GDM1 (cell line): ENCODE results near the gene VWA8.
"Not testable (repeated sequence)": the region's sequence is repeated elsewhere in the genome, so short reads cannot be mapped to it uniquely, and the experiment has no call there.

Experiments used
- DNase-seq: peaks from one replicate; lab custom pipeline; 2025; lab: John Stamatoyannopoulos, UW

VWA8 gene

GRCh38 chr13:41588448-41588847 lies 372.5 kb downstream of the VWA8 start:
- DNase-seq, result no peak

- DNase-seq, result no peak
These were observed 373.4 kb downstream of the VWA8 start for GRCh38 chr13:41587490-41587889.

DNA sequence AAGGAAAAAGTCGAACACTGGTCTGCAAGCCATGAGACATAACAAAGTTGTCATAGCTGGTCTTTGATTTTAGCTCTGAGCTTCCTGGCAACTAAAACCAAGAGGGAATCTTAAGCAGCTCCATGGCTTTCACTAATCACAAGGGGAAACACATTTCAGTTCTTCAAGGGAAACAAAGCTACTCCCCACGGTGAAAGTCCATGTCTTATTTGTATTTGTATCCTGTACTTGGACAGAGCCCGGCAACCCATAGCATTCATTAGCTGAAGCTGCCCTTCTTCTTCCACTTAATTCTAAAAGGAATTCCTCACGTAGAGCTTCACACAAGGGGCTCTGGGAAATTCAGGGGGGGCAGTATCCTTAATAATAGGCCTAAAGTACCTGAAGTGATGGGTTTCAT lies 374.7 kb downstream of the VWA8 start:
- DNase-seq, result no peak

- no peak for DNase-seq
These were observed 378.9 kb downstream of the VWA8 start for GRCh38 chr13:41582027-41582463.

GRCh38 chr13:41580345-41580744 lies 380.6 kb downstream of the VWA8 start:
- no peak for DNase-seq

DNA sequence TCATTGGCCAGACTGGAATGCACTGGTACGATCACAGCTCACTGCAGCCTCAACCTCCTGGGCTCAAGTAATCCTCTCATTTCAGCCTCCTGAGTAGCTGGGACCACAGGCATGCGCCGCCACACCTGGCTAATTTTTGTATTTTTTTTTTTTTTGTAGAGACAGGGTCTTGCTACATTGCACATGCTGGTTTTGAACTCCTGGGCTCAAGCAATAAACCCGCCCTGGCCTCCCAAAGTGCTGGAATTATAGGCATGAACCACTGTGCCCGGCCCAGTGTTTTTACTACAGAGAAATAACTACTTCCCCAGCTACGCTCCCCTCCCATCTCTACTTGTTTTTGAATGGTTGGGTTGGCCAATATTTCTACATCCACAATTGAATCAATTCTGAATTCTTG lies 381.0 kb downstream of the VWA8 start:
- no peak for DNase-seq

GRCh38 chr13:41579168-41579567 lies 381.7 kb downstream of the VWA8 start:
- DNase-seq, result no peak

GRCh38 chr13:41578371-41578770 lies 382.5 kb downstream of the VWA8 start:
- no peak for DNase-seq

DNA sequence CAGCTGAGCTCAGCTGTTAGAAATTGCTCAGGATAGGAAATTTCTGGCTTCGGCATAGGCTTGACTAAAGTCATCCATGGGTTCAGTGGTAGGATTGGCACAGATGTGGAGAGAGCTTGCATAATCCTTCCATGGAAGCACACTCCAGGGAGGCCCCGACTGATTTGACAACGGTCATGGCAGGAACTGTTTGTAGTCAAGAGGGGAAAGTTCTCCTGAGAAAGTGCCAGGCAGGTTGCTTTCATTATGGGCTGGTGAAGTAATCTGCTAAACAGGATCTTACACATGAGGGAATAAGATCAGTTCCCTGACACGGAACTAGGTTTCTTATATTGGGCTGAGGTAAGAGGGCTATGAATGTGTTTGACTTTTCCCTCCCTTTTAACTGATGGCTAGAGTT lies 383.5 kb downstream of the VWA8 start:
- DNase-seq, result no peak

GRCh38 chr13:41573640-41574039 lies 387.3 kb downstream of the VWA8 start:
- not testable (repeated sequence) for DNase-seq

DNA sequence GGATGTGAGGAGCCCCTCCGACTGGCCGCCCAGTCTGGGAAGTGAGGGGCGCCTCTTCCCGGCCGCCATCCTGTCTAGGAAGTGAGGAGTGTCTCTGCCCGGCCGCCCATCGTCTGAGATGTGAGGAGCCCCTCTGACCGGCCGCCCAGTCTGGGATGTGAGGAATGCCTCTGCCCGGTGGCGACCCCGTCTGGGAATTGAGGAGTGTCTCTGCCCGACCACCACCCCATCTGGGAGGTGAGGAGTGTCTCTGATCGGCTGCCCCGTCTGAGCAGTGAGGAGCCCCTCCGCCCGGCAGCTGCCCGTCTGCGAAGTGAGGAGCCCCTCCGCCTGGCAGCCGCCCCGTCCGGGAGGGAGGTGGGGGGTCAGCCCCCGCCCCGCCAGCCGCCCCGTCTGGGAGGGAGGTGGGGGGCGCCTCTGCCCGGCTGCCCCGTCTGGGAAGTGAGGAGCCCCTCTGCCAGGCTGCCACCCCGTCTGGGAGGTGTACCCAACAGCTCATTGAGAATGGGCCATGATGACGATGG lies 389.0 kb downstream of the VWA8 start:
- DNase-seq, result not testable (repeated sequence)

- DNase-seq, result peak; percentile 81
These were observed 391.9 kb downstream of the VWA8 start for GRCh38 chr13:41568972-41569351.

DNA sequence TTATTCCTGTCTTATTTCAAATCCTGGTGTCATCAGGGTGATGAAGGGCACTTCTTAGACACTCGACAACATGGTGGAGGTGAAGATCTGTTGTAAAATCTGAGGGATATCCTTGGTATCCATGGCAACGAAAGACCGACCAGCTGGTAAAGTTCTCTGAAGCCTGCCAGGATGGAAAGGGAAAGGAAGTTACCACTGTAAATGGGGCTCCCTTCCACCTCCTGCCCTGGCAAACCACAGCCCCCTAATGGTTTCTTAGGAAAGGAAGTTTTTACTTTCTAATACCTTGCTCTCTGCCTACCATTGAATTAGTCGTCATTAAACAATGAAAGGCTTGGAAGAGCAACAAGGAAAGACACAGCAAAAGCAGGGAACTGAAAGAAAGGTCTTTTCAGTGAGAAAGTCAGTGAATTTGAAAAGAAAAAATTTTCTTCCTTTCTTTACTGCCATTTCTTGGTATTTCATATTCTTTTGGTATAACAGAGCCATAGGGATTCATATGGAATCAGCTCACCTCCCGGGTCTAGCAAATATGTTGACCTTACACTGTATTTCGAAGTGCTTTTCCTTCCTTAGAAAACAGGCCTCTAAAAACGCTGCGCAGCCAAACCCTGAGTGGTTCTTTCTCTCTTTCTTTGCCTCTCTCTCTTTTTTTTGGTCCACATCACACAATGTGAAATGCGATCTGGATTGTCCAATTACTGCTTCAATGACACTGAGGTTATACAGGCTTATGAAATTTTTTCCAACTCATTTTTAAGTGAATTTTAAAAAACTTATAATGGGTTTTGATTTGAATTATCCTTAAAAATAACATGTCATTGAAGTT lies 392.6 kb downstream of the VWA8 start:
- DNase-seq, result peak; percentile 35

GRCh38 chr13:41567363-41567762 lies 393.5 kb downstream of the VWA8 start:
- no peak for DNase-seq

- DNase-seq, result no peak
These were observed 395.1 kb downstream of the VWA8 start for GRCh38 chr13:41565846-41566245.

DNA sequence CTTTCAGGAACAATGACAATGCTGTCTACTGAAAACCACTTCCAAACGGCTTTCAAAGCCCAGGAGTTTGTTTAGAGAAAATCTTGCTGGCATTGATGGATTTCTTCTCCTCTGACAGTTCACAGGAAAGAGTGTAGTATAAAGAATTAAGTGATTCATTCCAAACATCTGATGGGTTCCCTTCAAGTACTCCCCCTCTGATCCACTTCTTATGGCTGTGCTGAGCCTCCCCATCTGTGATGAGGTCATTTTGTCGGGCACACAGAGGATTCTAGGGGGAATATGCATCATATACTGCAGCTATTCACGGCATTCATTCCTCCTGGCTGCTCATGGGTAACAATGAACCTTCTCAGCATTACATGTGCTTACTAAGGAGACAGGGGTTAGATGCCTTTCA lies 395.7 kb downstream of the VWA8 start:
- DNase-seq, result no peak

- no peak for DNase-seq
These were observed 396.9 kb downstream of the VWA8 start for GRCh38 chr13:41563984-41564365.

- no peak for DNase-seq
These were observed 397.4 kb downstream of the VWA8 start for GRCh38 chr13:41563341-41563983.

- no peak for DNase-seq
These were observed 398.2 kb downstream of the VWA8 start for GRCh38 chr13:41562541-41563178.

GRCh38 chr13:41562083-41562482 lies 398.8 kb downstream of the VWA8 start:
- no peak for DNase-seq

GRCh38 chr13:41561170-41561569 lies 399.7 kb downstream of the VWA8 start:
- DNase-seq, result no peak

- no peak for DNase-seq
These were observed 401.9 kb downstream of the VWA8 start for GRCh38 chr13:41558781-41559560.
